HG03139 (cell line): ENCODE results near the gene KLHL34.

Experiments
- ATAC-seq: cut with Tn5 transposase; IDR thresholded peaks from one replicate; pipeline ENCODE4 v1.9.1; 2021; ENCODE audit not compliant: unreplicated experiment

Gene KLHL34

GRCh38 chrX:21658152-21658737 is at the start of gene KLHL34:
KLHL34 (minus strand) TSS chrX:21658330; CDS start chrX:21657788, 542 bp downstream.
- no peak for ATAC-seq

- no peak for ATAC-seq
These were observed 47.1 kb upstream of the KLHL34 start for GRCh38 chrX:21705225-21705624.

- no peak for ATAC-seq
These were observed 44.6 kb upstream of the KLHL34 start for GRCh38 chrX:21702725-21703124.

- no peak for ATAC-seq
These were observed 42.8 kb upstream of the KLHL34 start for GRCh38 chrX:21700967-21701366.

GRCh38 chrX:21700275-21700674 is 42.1 kb upstream of the KLHL34 start:
- ATAC-seq: no peak

- ATAC-seq: no peak
These were observed 41.0 kb upstream of the KLHL34 start for GRCh38 chrX:21699136-21699535.

GRCh38 chrX:21698272-21698671 is 40.1 kb upstream of the KLHL34 start:
- ATAC-seq: no peak

- no peak for ATAC-seq
These were observed 33.4 kb upstream of the KLHL34 start for GRCh38 chrX:21691512-21692018.

GRCh38 chrX:21683941-21684340 is 25.8 kb upstream of the KLHL34 start:
- ATAC-seq: no peak

GRCh38 chrX:21678048-21678612 is 20.0 kb upstream of the KLHL34 start:
- no peak for ATAC-seq

- ATAC-seq: no peak
These were observed 17.8 kb upstream of the KLHL34 start for GRCh38 chrX:21675931-21676330.

GRCh38 chrX:21674430-21675186 is 16.5 kb upstream of the KLHL34 start:
- ATAC-seq: no peak

GRCh38 chrX:21666679-21667078 is 8.5 kb upstream of the KLHL34 start:
- ATAC-seq: no peak

- no peak for ATAC-seq
These were observed 8.1 kb upstream of the KLHL34 start for GRCh38 chrX:21666252-21666651.

- ATAC-seq: no peak
These were observed 4.6 kb upstream of the KLHL34 start for GRCh38 chrX:21662761-21663160.

- ATAC-seq: no peak
These were observed 3.2 kb upstream of the KLHL34 start for GRCh38 chrX:21661316-21661715.

GRCh38 chrX:21660156-21660555 is 2.0 kb upstream of the KLHL34 start:
- no peak for ATAC-seq

GRCh38 chrX:21659320-21659719 is 1.2 kb upstream of the KLHL34 start:
- ATAC-seq: no peak

- no peak for ATAC-seq
These were observed 616 bp upstream of the KLHL34 start for GRCh38 chrX:21658746-21659145.

- ATAC-seq: no peak
These were observed 595 bp downstream of the KLHL34 start for GRCh38 chrX:21657318-21658151.

- ATAC-seq: no peak
These were observed 1.4 kb downstream of the KLHL34 start for GRCh38 chrX:21656587-21657317.
